ENCODE data around the gene XPO1. TPM values are rescaled to one million over a fixed set of nuclear protein-coding genes. Genes with fewer than 3 reads are reported as not detected.
A peak's percentile ranks its signal among the peaks of the same experiment; 100 is the strongest.

Gene XPO1
- total and polyA plus RNA-seq, 2 experiments from 2014 or later = 115 to 485 TPM

GRCh38 chr2:61534926-61535325 is 3.2 kb downstream of the XPO1 start:
- H3K4me2 ChIP-seq = peak overlapping the region; percentile 77
- H3K27me3 ChIP-seq (ENCODE audit: insufficient read depth) = no peaks in the 10 kb centered on the region
- H3K79me2 ChIP-seq (replicated peaks; ENCODE audit: insufficient read depth) = peaks cover 78% of the 10 kb centered on the region
- Mint-ChIP-seq H3K4me3 (peak overlapping the region; percentile 98), H3K27ac (peak overlapping the region; percentile 62; the same call in 1 of the 2 replicates), H3K27me3 (ENCODE audit: insufficient read depth, low read depth, poor library complexity) (peaks cover 19% of the 10 kb centered on the region), H3K4me1 (peaks cover 35% of the 10 kb centered on the region; the same call in 2 of the 3 replicates), H3K9me3 (peaks cover 12% of the 10 kb centered on the region), H3K36me3 (ENCODE audit: low read depth) (peaks cover 65% of the 10 kb centered on the region)
- H3K4me1 ChIP-seq (ENCODE audit: insufficient read depth) = peaks cover 25% of the 10 kb centered on the region
- ATAC-seq (no peak), DNase-seq (ENCODE audit: low spot score) (no peak)
- TF ChIP-seq ZNF462 (CRISPR knock-in tag; IDR thresholded peaks at IDR 0.05) (no peak), ZNF331 (CRISPR knock-in tag; IDR thresholded peaks at IDR 0.05; ENCODE audit: low read depth) (no peak), CREB1 (CRISPR knock-in tag; IDR thresholded peaks at IDR 0.05; ENCODE audit: low read depth) (no peak), STAT1 (IDR thresholded peaks at IDR 0.05; ENCODE audit: unreplicated experiment) (no peak), NANOG (IDR thresholded peaks at IDR 0.05; ENCODE audit: borderline replicate concordance) (no peak), CTCF (conservative IDR thresholded peaks at IDR 0.05; ENCODE audit: low read depth in 2 of 2) (no peak), EZH2 (IDR thresholded peaks at IDR 0.05; ENCODE audit: low read depth, unreplicated experiment) (no peak), POLR2AphosphoS5 (IDR thresholded peaks at IDR 0.05; ENCODE audit: low read depth) (no peak)
- H3K4me3 ChIP-seq = peak overlapping the region; percentile 82
- peaks cover 11% of the 10 kb centered on the region for H3F3A ChIP-seq (replicated peaks; ENCODE audit: low read depth)
- peaks cover 55% of the 10 kb centered on the region for H4K20me1 ChIP-seq (replicated peaks; ENCODE audit: insufficient read depth)
- no peak overlapping the region for H2AFZ ChIP-seq
- H3K9me2 ChIP-seq (ENCODE audit: insufficient read depth) = no peaks in the 10 kb centered on the region
- H3K36me3 ChIP-seq (ENCODE audit: insufficient read depth) = peaks cover 10% of the 10 kb centered on the region; the same call in 1 of the 2 replicates
- no peak overlapping the region for H3K27ac ChIP-seq (ENCODE audit: low read depth)

Measured in GM23338 (cell line).